Brain microvascular endothelial cell (primary cell): Measurements from ENCODE around the gene LRRC71.

Experiments
- DNase-seq: peaks from one replicate; pipeline ENCODE4 v3.0.0-alpha.2; 2020
- H3K27ac ChIP-seq: fragments of 250-450 bp; sonication (Bioruptor Pico); 2 replicates; pipeline ENCODE4 v1.5.1; 2020; ENCODE audit warnings: mild to moderate bottlenecking, moderate library complexity
- H3K27me3 ChIP-seq: fragments of 250-450 bp; sonication (Bioruptor Pico); replicated peaks from 2 replicates; pipeline ENCODE4 v1.5.1; 2020; ENCODE audit warnings: mild to moderate bottlenecking
- H3K36me3 ChIP-seq: fragments of 250-450 bp; sonication (Bioruptor Pico); replicated peaks from 2 replicates; pipeline ENCODE4 v1.5.1; 2020; ENCODE audit warnings: mild to moderate bottlenecking
- H3K4me3 ChIP-seq: 2 replicates; pipeline ENCODE4 v1.5.1; 2011; ENCODE audit warnings: low read depth, mild to moderate bottlenecking, control low read depth, low read length, moderate library complexity
- in situ Hi-C: cut with HindIII; loops from 2 replicates; pipeline ENCODE4 v1.10.0; 2017; ENCODE audit warnings: low sequenced_read_pairs, low pct_ligation_motif_present
- TF ChIP-seq, protein P1 (sequence below): IDR thresholded peaks from 2 replicates; pipeline ENCODE4 v1.5.1; 2011; ENCODE audit warnings: low read depth, mild to moderate bottlenecking, moderate library complexity, low read length, control low read depth, inconsistent platforms; ENCODE audit errors: missing control alignments

The LRRC71 gene

DNA sequence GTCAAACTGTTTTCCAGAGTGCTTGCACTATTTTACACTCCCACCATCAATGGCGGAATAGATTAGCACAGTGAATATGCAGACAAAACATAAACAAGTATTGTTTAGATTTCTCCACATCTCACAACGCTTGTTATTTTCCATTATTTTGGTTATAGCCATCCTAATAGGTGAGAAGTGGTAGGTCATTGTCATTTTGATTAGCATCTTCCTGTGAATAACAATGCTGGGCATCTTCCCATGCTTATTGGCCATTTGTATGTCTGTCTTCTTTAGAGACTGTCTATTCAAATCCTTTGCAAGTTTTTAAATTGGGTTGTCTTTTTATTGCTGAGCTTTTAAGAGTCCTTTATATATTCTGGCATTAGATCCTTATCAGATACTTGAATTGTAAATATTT is 54.7 kb downstream of the LRRC71 start:
- DNase-seq: no peak
- Histone ChIP-seq H3K27me3 (no peaks in the 10 kb centered on the region), H3K27ac (no peak overlapping the region), H3K4me3 (no peak overlapping the region), H3K36me3 (peaks cover 29% of the 10 kb centered on the region)
- TF ChIP-seq, protein P1, sequence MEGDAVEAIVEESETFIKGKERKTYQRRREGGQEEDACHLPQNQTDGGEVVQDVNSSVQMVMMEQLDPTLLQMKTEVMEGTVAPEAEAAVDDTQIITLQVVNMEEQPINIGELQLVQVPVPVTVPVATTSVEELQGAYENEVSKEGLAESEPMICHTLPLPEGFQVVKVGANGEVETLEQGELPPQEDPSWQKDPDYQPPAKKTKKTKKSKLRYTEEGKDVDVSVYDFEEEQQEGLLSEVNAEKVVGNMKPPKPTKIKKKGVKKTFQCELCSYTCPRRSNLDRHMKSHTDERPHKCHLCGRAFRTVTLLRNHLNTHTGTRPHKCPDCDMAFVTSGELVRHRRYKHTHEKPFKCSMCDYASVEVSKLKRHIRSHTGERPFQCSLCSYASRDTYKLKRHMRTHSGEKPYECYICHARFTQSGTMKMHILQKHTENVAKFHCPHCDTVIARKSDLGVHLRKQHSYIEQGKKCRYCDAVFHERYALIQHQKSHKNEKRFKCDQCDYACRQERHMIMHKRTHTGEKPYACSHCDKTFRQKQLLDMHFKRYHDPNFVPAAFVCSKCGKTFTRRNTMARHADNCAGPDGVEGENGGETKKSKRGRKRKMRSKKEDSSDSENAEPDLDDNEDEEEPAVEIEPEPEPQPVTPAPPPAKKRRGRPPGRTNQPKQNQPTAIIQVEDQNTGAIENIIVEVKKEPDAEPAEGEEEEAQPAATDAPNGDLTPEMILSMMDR: no peak
- in situ Hi-C loops: no loop called here

- no peak overlapping the region for H3K27ac ChIP-seq
- no peaks in the 10 kb centered on the region for H3K27me3 ChIP-seq
- no peak overlapping the region for H3K4me3 ChIP-seq
- DNase-seq: no peak
- in situ Hi-C loops: no loop called here
- peaks cover 28% of the 10 kb centered on the region for H3K36me3 ChIP-seq
- TF ChIP-seq, protein P1: no peak
Measured at GRCh38 chr1:156980551-156980950, 60.1 kb downstream of the LRRC71 start.
